RWPE2 (cell line): ENCODE results near the gene REPS1.

ENCODE experiments used
- ATAC-seq: fragments of 200-7000 bp; cut with Tn5 transposase; 3 replicates; pipeline ENCODE4 v1.9.1; 2021; ENCODE audit warnings: low read depth
- DNase-seq: peaks from one replicate; pipeline ENCODE4 v3.0.0-alpha.2; 2020; ENCODE audit warnings: low spot score
- H3K27ac ChIP-seq: fragments of 450-650 bp; 2 replicates; pipeline ENCODE4 v1.5.1; 2017; ENCODE audit warnings: mild to moderate bottlenecking; ENCODE audit not compliant: poor library complexity, severe bottlenecking
- H3K27me3 ChIP-seq: fragments of 250-450 bp; sonication (Bioruptor Pico); 2 replicates; pipeline ENCODE4 v1.5.1; 2021; ENCODE audit warnings: mild to moderate bottlenecking, moderate library complexity; ENCODE audit not compliant: insufficient read depth, poor library complexity, severe bottlenecking
- H3K36me3 ChIP-seq: fragments of 250-450 bp; sonication (Bioruptor Pico); 2 replicates; pipeline ENCODE4 v1.5.1; 2020; ENCODE audit warnings: low read depth, mild to moderate bottlenecking, moderate library complexity
- H3K4me1 ChIP-seq: fragments of 250-450 bp; sonication (Bioruptor Pico); 2 replicates; pipeline ENCODE4 v1.5.1; 2021; ENCODE audit warnings: mild to moderate bottlenecking, moderate library complexity; ENCODE audit not compliant: insufficient read depth, poor library complexity, severe bottlenecking
- H3K4me3 ChIP-seq: fragments of 250-450 bp; sonication (Bioruptor Pico); 2 replicates; pipeline ENCODE4 v1.5.1; 2021; ENCODE audit warnings: mild to moderate bottlenecking, moderate library complexity; ENCODE audit not compliant: severe bottlenecking
- H3K9me3 ChIP-seq: fragments of 250-450 bp; sonication (Bioruptor Pico); 2 replicates; pipeline ENCODE4 v1.5.1; 2021; ENCODE audit warnings: mild to moderate bottlenecking, moderate library complexity; ENCODE audit not compliant: severe bottlenecking
- CTCF ChIP-seq: fragments of 450-650 bp; IDR thresholded peaks from one replicate; pipeline ENCODE4 v1.5.1; 2017; ENCODE audit warnings: mild to moderate bottlenecking, moderate library complexity; ENCODE audit not compliant: poor library complexity, severe bottlenecking

The REPS1 gene

GRCh38 chr6:138986578-138986977 is 1.5 kb downstream of the REPS1 start:
- peak overlapping the region; percentile 51 for H3K27ac ChIP-seq
- peaks cover 26% of the 10 kb centered on the region for H3K4me1 ChIP-seq
- no peak for TF ChIP-seq CTCF
- peak overlapping the region; percentile 100 for H3K4me3 ChIP-seq
- H3K36me3 ChIP-seq, result no peaks in the 10 kb centered on the region
- DNase-seq (no peak), ATAC-seq (peak; percentile 37; the same call in 2 of the 3 replicates)
- H3K27me3 ChIP-seq, result no peaks in the 10 kb centered on the region
- H3K9me3 ChIP-seq, result no peaks in the 10 kb centered on the region

GRCh38 chr6:138981416-138981815 is 6.6 kb downstream of the REPS1 start:
- DNase-seq (no peak), ATAC-seq (no peak)
- no peak overlapping the region for H3K27ac ChIP-seq
- H3K36me3 ChIP-seq, result no peaks in the 10 kb centered on the region
- no peak overlapping the region for H3K4me3 ChIP-seq
- no peaks in the 10 kb centered on the region for H3K27me3 ChIP-seq
- H3K4me1 ChIP-seq, result peaks cover 26% of the 10 kb centered on the region
- H3K9me3 ChIP-seq, result no peaks in the 10 kb centered on the region
- no peak for TF ChIP-seq CTCF

GRCh38 chr6:138979813-138980668 is 8.0 kb downstream of the REPS1 start:
- ATAC-seq (no peak), DNase-seq (no peak)
- Histone ChIP-seq H3K27ac (no peak overlapping the region), H3K4me1 (peaks cover 20% of the 10 kb centered on the region), H3K36me3 (no peaks in the 10 kb centered on the region), H3K9me3 (no peaks in the 10 kb centered on the region), H3K4me3 (no peak overlapping the region), H3K27me3 (no peaks in the 10 kb centered on the region)
- TF ChIP-seq CTCF, result no peak

GRCh38 chr6:138979365-138979764 is 8.7 kb downstream of the REPS1 start:
- no peak overlapping the region for H3K4me3 ChIP-seq
- no peaks in the 10 kb centered on the region for H3K36me3 ChIP-seq
- no peaks in the 10 kb centered on the region for H3K27me3 ChIP-seq
- no peaks in the 10 kb centered on the region for H3K9me3 ChIP-seq
- H3K27ac ChIP-seq, result no peak overlapping the region
- TF ChIP-seq CTCF, result no peak
- H3K4me1 ChIP-seq, result peaks cover 18% of the 10 kb centered on the region
- ATAC-seq, result peak; percentile 29; the same call in 1 of the 3 replicates
- DNase-seq, result no peak

- H3K4me1 ChIP-seq, result peaks cover 28% of the 10 kb centered on the region
- no peak overlapping the region for H3K4me3 ChIP-seq
- DNase-seq (no peak), ATAC-seq (no peak)
- H3K27me3 ChIP-seq, result no peaks in the 10 kb centered on the region
- no peaks in the 10 kb centered on the region for H3K36me3 ChIP-seq
- H3K9me3 ChIP-seq, result no peaks in the 10 kb centered on the region
- TF ChIP-seq CTCF, result no peak
- no peak overlapping the region for H3K27ac ChIP-seq
These were observed 9.8 kb downstream of the REPS1 start for GRCh38 chr6:138978229-138978628.
